Body of pancreas (tissue), 4 donors: ENCODE data around the gene CALHM2. TPM values are rescaled to one million over a fixed set of nuclear protein-coding genes. Genes with fewer than 3 reads are reported as not detected.

Source experiments
- ATAC-seq: fragments of 150-250 bp; one replicate; pipeline ENCODE4 v1.9.1; 2016
- DNase-seq, 4 donors: peaks; one replicate each; pipeline ENCODE4 v3.0.0-alpha.2; 2019
- H3K27ac ChIP-seq, 4 donors: fragments of 200-600 bp; sonication (generic); 1 replicate in 3 of 4; 2 replicates in 1 of 4; pipeline versions ENCODE4 v1.5.1 to v1.6.1; 2016 to 2019; ENCODE audit warnings: mild to moderate bottlenecking in 1 of 4, mixed read lengths in 1 of 4, moderate library complexity in 1 of 4
- H3K27me3 ChIP-seq, 2 donors: fragments of 200-600 bp; sonication (generic); one replicate each; pipeline ENCODE4 v1.6.0; 2016; ENCODE audit warnings: mild to moderate bottlenecking in 1 of 2
- H3K36me3 ChIP-seq, 2 donors: fragments of 200-600 bp; sonication (generic); replicated peaks in 1 of 2; 2 replicates each; pipeline ENCODE4 v1.5.1; 2016; ENCODE audit warnings: low read depth in 2 of 2; ENCODE audit not compliant: insufficient read depth in 1 of 2
- H3K4me1 ChIP-seq: fragments of 200-600 bp; sonication (generic); one replicate; pipeline ENCODE4 v1.6.0; 2016
- H3K4me3 ChIP-seq, 2 donors: fragments of 200-600 bp; sonication (generic); 1 replicate in 1 of 2; 2 replicates in 1 of 2; pipeline ENCODE4 v1.5.1; 2016 to 2019
- H3K9me3 ChIP-seq, 3 donors: fragments of 200-600 bp; sonication (generic); 1 replicate in 2 of 3; 2 replicates in 1 of 3; pipeline ENCODE4 v1.5.1; 2016
- CTCF ChIP-seq, 7 experiments: fragments of 450-650 bp in 4 of 7; fragments of 200-600 bp in 3 of 7; sonication (generic) in 3 of 7; IDR thresholded peaks; one replicate each; pipeline ENCODE4 v1.5.1; 2016 to 2019; ENCODE audit warnings: antibody characterized with exemption in 7 of 7
- POLR2A ChIP-seq, 3 donors: fragments of 450-650 bp; IDR thresholded peaks; one replicate each; pipeline ENCODE4 v1.6.1; 2016; ENCODE audit warnings: antibody characterized with exemption in 3 of 3, mild to moderate bottlenecking in 2 of 3
- WGBS, 2 donors: methylation state at CpG; one replicate each; pipeline ENCODE4 v1.1.5; 2017; 5-methylcytosine and 5-hydroxymethylcytosine counted together
- intact Hi-C: fragments of 100-400 bp; cut with DNase I; formaldehyde crosslinking; loops from one replicate; pipeline ENCODE4 v1.15.1; 2023
- total RNA-seq, 2 donors: library from RNA; depleted of rRNA; stranded (reverse); fragments of >200 nt; gene quantifications; one replicate each; pipeline ENCODE4 v1.1.0, GENCODE V29; 2016

The CALHM2 gene
- 10 to 100 TPM; 11.4 to 17.8 TPM for total RNA-seq

- Histone ChIP-seq H3K27me3 (no peaks in the 10 kb centered on the region), H3K36me3 (no peaks in the 10 kb centered on the region), H3K9me3 (no peaks in the 10 kb centered on the region), H3K4me1 (peaks cover 11% of the 10 kb centered on the region), H3K4me3 (peak within 1 kb of the TSS in 1 of 2 donors; percentile 24), H3K27ac (peak within 1 kb of the TSS; percentile 0 to 71 (median 34))
- TF ChIP-seq CTCF (IDR thresholded peaks at IDR 0.05) (peak in 1 of 7 experiments; percentile 5), POLR2A (IDR thresholded peaks at IDR 0.05) (peak in 2 of 3 donors; percentile 11 to 23)
- DNase-seq = peak; percentile 50 to 70 (median 65)
- intact Hi-C loops = no loop called here
- WGBS, 2 donors = 0 to 8% methylated on average over 18 to 32 of the region's 32 CpGs
- peak; percentile 70 for ATAC-seq
Observed at GRCh38 chr10:103451831-103452505, at the start of gene CALHM2. Gene CALHM2, minus strand, starts transcription at chr10:103452370. Its CDS starts 2,429 bp downstream, at chr10:103449941.

- TF ChIP-seq CTCF (IDR thresholded peaks at IDR 0.05) = no peak
- no peak for TF ChIP-seq POLR2A (IDR thresholded peaks at IDR 0.05)
- 82 to 83% methylated on average over 3 of the region's 3 CpGs for WGBS, 2 donors
- H3K27ac ChIP-seq = peak overlapping the region in 1 of 4 donors; percentile 5
- no peak for DNase-seq
- peaks cover 35% of the 10 kb centered on the region for H3K4me1 ChIP-seq
- ATAC-seq = no peak
- H3K36me3 ChIP-seq = no peaks in the 10 kb centered on the region
- H3K9me3 ChIP-seq = no peaks in the 10 kb centered on the region
- intact Hi-C loops = no loop called here
- H3K27me3 ChIP-seq = no peaks in the 10 kb centered on the region
- H3K4me3 ChIP-seq = no peak overlapping the region
Observed at GRCh38 chr10:103501186-103501585, 49.0 kb upstream of the CALHM2 start.

- peak overlapping the region in 1 of 4 donors; percentile 31 for H3K27ac ChIP-seq
- no peaks in the 10 kb centered on the region for H3K27me3 ChIP-seq
- TF ChIP-seq CTCF (IDR thresholded peaks at IDR 0.05) (no peak), POLR2A (IDR thresholded peaks at IDR 0.05) (no peak)
- peaks cover 28% of the 10 kb centered on the region for H3K4me1 ChIP-seq
- ATAC-seq (no peak), DNase-seq (no peak)
- intact Hi-C loops = no loop called here
- 50 to 65% methylated on average over 6 of the region's 6 CpGs for WGBS, 2 donors
- H3K9me3 ChIP-seq = no peaks in the 10 kb centered on the region
- H3K36me3 ChIP-seq = no peaks in the 10 kb centered on the region
- H3K4me3 ChIP-seq = no peak overlapping the region
Observed at GRCh38 chr10:103500481-103500880, 48.3 kb upstream of the CALHM2 start.

DNA sequence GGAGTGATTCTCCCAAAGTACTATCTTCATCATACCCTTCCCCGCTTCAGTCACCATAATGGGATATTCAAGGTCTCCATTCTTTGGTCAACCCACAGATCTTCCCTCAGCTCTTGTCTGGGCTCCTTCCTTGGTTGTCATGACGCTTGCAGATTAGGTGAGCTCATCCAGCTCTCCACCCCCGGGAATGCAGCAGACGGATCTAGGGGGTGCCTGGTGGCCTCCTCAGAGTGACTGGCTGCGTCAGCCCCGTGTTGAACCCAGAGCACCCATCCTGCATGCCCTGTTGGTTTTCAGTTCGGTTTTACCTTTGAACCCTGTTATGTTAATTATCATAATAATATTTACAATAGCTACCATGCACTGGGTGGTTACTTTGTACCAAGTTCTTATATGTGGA lies 47.7 kb upstream of the CALHM2 start:
- no peaks in the 10 kb centered on the region for H3K27me3 ChIP-seq

More for the DNA sequence above, 47.7 kb upstream of the CALHM2 start:
- Histone ChIP-seq H3K4me3 (no peak overlapping the region), H3K36me3 (no peaks in the 10 kb centered on the region), H3K4me1 (peaks cover 22% of the 10 kb centered on the region), H3K27ac (peak overlapping the region in 2 of 4 donors; percentile 15 to 36), H3K9me3 (no peaks in the 10 kb centered on the region)
- ATAC-seq = no peak
- TF ChIP-seq CTCF (IDR thresholded peaks at IDR 0.05) (no peak), POLR2A (IDR thresholded peaks at IDR 0.05) (no peak)
- 44 to 57% methylated on average over 6 to 7 of the region's 7 CpGs for WGBS, 2 donors
- intact Hi-C loops = no loop called here
- DNase-seq = no peak
